ENCODE measurements around the gene PLA2G3.

PLA2G3 gene

DNA sequence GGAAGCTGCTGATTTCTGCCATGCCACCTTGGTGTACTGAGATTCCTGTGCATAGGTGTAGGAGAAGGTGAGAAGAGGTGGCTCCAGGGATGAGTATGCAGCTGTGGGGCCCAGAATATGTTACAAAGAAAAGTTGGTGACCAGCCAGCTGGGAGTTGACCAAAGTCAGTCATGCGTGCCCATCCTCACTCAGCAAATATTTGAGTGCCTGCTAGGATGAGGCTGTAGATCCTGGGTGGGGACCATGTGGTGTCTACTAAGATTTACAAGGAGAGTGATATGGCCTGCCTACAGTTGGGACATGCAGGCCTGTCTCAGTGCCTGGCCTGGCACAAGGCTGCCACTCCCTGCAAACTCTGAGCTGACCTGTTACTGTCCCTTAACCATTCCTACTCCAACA lies 39.0 kb upstream of the PLA2G3 start:
- peak; percentile 82 for ATAC-seq (ENCODE audit: low read depth)
- no peak overlapping the region for H3K4me3 ChIP-seq (ENCODE audit: severe bottlenecking)
- H3K4me1 ChIP-seq (ENCODE audit: insufficient read depth, poor library complexity, severe bottlenecking) = peaks cover 38% of the 10 kb centered on the region
- TF ChIP-seq, protein P1, sequence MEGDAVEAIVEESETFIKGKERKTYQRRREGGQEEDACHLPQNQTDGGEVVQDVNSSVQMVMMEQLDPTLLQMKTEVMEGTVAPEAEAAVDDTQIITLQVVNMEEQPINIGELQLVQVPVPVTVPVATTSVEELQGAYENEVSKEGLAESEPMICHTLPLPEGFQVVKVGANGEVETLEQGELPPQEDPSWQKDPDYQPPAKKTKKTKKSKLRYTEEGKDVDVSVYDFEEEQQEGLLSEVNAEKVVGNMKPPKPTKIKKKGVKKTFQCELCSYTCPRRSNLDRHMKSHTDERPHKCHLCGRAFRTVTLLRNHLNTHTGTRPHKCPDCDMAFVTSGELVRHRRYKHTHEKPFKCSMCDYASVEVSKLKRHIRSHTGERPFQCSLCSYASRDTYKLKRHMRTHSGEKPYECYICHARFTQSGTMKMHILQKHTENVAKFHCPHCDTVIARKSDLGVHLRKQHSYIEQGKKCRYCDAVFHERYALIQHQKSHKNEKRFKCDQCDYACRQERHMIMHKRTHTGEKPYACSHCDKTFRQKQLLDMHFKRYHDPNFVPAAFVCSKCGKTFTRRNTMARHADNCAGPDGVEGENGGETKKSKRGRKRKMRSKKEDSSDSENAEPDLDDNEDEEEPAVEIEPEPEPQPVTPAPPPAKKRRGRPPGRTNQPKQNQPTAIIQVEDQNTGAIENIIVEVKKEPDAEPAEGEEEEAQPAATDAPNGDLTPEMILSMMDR (IDR thresholded peaks at IDR 0.05; ENCODE audit: poor library complexity, severe bottlenecking) = no peak
- H3K27ac ChIP-seq (ENCODE audit: poor library complexity, severe bottlenecking) = peak overlapping the region; percentile 97
- peak; percentile 83 for DNase-seq (ENCODE audit: low spot score)
- no peaks in the 10 kb centered on the region for H3K9me3 ChIP-seq (ENCODE audit: severe bottlenecking)
- no peaks in the 10 kb centered on the region for H3K27me3 ChIP-seq (ENCODE audit: insufficient read depth, poor library complexity, severe bottlenecking)
- H3K36me3 ChIP-seq (ENCODE audit: low read depth) = peaks cover 29% of the 10 kb centered on the region

DNA sequence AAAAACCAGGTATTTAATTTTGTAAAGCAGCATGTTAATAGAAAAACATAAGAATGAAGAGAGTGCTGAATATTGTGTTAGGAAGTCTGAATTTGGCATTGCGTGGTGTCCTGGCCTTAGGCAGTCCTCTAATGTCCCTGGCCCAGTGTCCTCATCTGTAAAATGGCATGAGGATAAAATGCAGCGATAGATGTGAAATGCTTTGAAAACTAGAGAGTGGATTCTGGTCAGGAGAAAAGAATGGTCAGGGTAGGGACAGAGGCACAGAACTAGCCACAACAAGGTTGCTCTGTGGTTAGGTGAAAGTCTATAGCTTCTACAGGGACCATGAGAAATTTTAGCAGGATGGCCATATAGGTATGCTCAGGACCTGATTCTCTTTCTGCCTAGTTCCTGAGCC lies 38.6 kb upstream of the PLA2G3 start:
- DNase-seq (ENCODE audit: low spot score) = no peak
- no peak for ATAC-seq (ENCODE audit: low read depth)
- peaks cover 29% of the 10 kb centered on the region for H3K36me3 ChIP-seq (ENCODE audit: low read depth)
- H3K9me3 ChIP-seq (ENCODE audit: severe bottlenecking) = no peaks in the 10 kb centered on the region
- H3K27ac ChIP-seq (ENCODE audit: poor library complexity, severe bottlenecking) = peak overlapping the region; percentile 97
- H3K4me3 ChIP-seq (ENCODE audit: severe bottlenecking) = no peak overlapping the region
- peaks cover 43% of the 10 kb centered on the region for H3K4me1 ChIP-seq (ENCODE audit: insufficient read depth, poor library complexity, severe bottlenecking)
- no peaks in the 10 kb centered on the region for H3K27me3 ChIP-seq (ENCODE audit: insufficient read depth, poor library complexity, severe bottlenecking)
- TF ChIP-seq, protein P1 (IDR thresholded peaks at IDR 0.05; ENCODE audit: poor library complexity, severe bottlenecking) = no peak

DNA sequence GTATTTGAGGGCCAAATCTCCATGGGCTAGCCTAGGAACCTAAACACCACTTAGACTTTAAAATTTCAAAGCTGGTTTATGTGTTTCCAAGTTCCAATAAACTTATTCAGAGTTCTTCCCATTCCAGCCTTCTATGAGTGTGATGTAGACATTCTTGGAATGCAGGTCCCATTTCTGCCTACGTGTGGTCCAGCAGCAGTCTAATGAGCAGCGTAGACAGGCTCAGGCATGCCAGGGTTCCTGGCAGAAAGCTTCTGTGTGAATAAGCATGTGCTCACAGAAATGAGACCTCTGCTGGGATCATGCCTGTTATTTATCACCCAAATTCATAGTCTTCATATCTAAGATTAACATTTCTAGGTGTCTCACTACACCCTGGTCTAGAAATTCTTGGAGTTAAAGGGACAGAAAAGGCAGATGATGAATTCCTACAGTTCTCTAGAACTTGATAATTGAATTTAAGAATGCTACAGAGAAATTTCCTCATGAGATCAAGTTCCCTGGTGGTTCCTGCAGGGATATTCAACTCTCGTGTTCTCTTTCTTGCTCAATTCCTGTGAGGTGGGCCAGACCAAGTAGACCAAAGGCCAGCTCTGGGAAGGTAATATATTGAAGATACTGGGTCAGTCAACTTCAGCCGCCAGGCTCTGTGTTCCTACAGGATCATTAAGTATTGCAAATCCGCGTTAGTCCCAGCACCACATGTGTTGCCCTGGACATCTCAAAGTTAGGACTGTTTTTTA lies 37.3 kb upstream of the PLA2G3 start:
- Histone ChIP-seq H3K27me3 (ENCODE audit: insufficient read depth, poor library complexity, severe bottlenecking) (no peaks in the 10 kb centered on the region), H3K36me3 (ENCODE audit: low read depth) (peaks cover 24% of the 10 kb centered on the region), H3K27ac (ENCODE audit: poor library complexity, severe bottlenecking) (peak overlapping the region; percentile 97), H3K4me3 (ENCODE audit: severe bottlenecking) (no peak overlapping the region), H3K9me3 (ENCODE audit: severe bottlenecking) (no peaks in the 10 kb centered on the region), H3K4me1 (ENCODE audit: insufficient read depth, poor library complexity, severe bottlenecking) (peaks cover 55% of the 10 kb centered on the region)
- ATAC-seq (ENCODE audit: low read depth) = peak; percentile 77
- peak; percentile 93 for DNase-seq (ENCODE audit: low spot score)
- TF ChIP-seq, protein P1 (IDR thresholded peaks at IDR 0.05; ENCODE audit: poor library complexity, severe bottlenecking) = no peak

DNA sequence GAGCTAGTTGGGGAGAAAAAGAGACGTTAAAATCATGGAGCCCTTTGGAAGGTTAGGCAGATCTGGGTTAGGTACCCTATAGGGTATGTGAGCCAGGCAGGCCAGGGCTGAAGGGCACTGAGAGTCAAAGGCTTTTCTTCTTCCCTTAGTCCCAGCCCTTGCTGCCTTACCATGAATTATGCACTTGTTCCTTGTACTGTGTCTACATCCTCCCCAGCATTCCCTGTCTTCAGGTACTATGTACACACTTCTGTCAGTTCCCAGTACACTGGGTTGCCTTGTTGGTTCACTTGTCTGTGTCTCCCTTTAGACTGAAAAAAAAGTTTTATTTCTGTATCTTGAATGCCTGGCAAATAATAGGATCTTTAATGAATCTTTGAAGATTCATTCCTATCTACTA lies 36.6 kb upstream of the PLA2G3 start:
- Histone ChIP-seq H3K27ac (ENCODE audit: poor library complexity, severe bottlenecking) (peak overlapping the region; percentile 97), H3K9me3 (ENCODE audit: severe bottlenecking) (no peaks in the 10 kb centered on the region), H3K36me3 (ENCODE audit: low read depth) (peaks cover 24% of the 10 kb centered on the region), H3K4me1 (ENCODE audit: insufficient read depth, poor library complexity, severe bottlenecking) (peaks cover 58% of the 10 kb centered on the region), H3K27me3 (ENCODE audit: insufficient read depth, poor library complexity, severe bottlenecking) (no peaks in the 10 kb centered on the region), H3K4me3 (ENCODE audit: severe bottlenecking) (no peak overlapping the region)
- DNase-seq (ENCODE audit: low spot score) = no peak
- TF ChIP-seq, protein P1 (IDR thresholded peaks at IDR 0.05; ENCODE audit: poor library complexity, severe bottlenecking) = no peak
- no peak for ATAC-seq (ENCODE audit: low read depth)

Measured in RWPE2 (cell line).